ENCODE data around the gene DEAF1. TPM values are rescaled to one million over a fixed set of nuclear protein-coding genes. Genes with fewer than 3 reads are reported as not detected.
"Not testable (repeated sequence)": the region's sequence is repeated elsewhere in the genome, so short reads cannot be mapped to it uniquely, and the experiment has no call there.

The DEAF1 gene
- total RNA-seq, 1 experiment from 2014 or later: 62.2 TPM

DNA sequence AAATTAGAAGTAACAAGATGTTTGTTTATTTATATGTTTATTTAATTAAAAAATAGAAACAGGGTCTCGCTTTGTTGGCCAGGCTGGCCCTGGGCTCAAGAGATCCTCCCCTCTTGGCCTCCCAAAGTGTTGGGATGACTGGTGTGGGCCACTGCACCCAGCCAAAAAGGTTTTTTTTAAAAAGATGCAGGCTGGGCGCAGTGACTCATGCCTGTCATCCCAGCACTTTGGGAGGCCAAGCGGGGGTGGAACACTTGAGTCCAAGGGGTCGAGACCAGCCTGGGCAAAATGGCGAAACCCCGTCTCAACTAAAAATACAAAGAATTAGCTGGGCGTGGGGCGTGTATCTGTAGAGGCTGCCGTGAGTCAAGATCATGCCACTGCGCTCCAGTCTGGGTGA lies 44.5 kb downstream of the DEAF1 start:
- no peaks in the 10 kb centered on the region for H3K9me3 Mint-ChIP-seq
- ChIA-PET CTCF (no interaction called here), POLR2A (no interaction called here)
- H3K4me1 Mint-ChIP-seq: 0 out of 2 replicates have a peak, but pooled peaks cover 2% of the 10 kb centered on the region
- no peak overlapping the region for H3K4me3 Mint-ChIP-seq
- TF ChIP-seq, protein P1, sequence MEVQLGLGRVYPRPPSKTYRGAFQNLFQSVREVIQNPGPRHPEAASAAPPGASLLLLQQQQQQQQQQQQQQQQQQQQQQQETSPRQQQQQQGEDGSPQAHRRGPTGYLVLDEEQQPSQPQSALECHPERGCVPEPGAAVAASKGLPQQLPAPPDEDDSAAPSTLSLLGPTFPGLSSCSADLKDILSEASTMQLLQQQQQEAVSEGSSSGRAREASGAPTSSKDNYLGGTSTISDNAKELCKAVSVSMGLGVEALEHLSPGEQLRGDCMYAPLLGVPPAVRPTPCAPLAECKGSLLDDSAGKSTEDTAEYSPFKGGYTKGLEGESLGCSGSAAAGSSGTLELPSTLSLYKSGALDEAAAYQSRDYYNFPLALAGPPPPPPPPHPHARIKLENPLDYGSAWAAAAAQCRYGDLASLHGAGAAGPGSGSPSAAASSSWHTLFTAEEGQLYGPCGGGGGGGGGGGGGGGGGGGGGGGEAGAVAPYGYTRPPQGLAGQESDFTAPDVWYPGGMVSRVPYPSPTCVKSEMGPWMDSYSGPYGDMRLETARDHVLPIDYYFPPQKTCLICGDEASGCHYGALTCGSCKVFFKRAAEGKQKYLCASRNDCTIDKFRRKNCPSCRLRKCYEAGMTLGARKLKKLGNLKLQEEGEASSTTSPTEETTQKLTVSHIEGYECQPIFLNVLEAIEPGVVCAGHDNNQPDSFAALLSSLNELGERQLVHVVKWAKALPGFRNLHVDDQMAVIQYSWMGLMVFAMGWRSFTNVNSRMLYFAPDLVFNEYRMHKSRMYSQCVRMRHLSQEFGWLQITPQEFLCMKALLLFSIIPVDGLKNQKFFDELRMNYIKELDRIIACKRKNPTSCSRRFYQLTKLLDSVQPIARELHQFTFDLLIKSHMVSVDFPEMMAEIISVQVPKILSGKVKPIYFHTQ (CRISPR knock-in tag; IDR thresholded peaks at IDR 0.05): no peak
- TF ChIP-seq PRRX2 (CRISPR knock-in tag; IDR thresholded peaks at IDR 0.05) (no peak), ZNF416 (CRISPR knock-in tag; IDR thresholded peaks at IDR 0.05) (no peak), SOX15 (CRISPR knock-in tag; IDR thresholded peaks at IDR 0.05) (no peak), HMGA2 (CRISPR knock-in tag; IDR thresholded peaks at IDR 0.05) (no peak)
- TF ChIP-seq, protein P2, sequence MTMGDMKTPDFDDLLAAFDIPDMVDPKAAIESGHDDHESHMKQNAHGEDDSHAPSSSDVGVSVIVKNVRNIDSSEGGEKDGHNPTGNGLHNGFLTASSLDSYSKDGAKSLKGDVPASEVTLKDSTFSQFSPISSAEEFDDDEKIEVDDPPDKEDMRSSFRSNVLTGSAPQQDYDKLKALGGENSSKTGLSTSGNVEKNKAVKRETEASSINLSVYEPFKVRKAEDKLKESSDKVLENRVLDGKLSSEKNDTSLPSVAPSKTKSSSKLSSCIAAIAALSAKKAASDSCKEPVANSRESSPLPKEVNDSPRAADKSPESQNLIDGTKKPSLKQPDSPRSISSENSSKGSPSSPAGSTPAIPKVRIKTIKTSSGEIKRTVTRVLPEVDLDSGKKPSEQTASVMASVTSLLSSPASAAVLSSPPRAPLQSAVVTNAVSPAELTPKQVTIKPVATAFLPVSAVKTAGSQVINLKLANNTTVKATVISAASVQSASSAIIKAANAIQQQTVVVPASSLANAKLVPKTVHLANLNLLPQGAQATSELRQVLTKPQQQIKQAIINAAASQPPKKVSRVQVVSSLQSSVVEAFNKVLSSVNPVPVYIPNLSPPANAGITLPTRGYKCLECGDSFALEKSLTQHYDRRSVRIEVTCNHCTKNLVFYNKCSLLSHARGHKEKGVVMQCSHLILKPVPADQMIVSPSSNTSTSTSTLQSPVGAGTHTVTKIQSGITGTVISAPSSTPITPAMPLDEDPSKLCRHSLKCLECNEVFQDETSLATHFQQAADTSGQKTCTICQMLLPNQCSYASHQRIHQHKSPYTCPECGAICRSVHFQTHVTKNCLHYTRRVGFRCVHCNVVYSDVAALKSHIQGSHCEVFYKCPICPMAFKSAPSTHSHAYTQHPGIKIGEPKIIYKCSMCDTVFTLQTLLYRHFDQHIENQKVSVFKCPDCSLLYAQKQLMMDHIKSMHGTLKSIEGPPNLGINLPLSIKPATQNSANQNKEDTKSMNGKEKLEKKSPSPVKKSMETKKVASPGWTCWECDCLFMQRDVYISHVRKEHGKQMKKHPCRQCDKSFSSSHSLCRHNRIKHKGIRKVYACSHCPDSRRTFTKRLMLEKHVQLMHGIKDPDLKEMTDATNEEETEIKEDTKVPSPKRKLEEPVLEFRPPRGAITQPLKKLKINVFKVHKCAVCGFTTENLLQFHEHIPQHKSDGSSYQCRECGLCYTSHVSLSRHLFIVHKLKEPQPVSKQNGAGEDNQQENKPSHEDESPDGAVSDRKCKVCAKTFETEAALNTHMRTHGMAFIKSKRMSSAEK (CRISPR knock-in tag; IDR thresholded peaks at IDR 0.05; ENCODE audit: borderline replicate concordance): no peak
- TF ChIP-seq, protein P3, sequence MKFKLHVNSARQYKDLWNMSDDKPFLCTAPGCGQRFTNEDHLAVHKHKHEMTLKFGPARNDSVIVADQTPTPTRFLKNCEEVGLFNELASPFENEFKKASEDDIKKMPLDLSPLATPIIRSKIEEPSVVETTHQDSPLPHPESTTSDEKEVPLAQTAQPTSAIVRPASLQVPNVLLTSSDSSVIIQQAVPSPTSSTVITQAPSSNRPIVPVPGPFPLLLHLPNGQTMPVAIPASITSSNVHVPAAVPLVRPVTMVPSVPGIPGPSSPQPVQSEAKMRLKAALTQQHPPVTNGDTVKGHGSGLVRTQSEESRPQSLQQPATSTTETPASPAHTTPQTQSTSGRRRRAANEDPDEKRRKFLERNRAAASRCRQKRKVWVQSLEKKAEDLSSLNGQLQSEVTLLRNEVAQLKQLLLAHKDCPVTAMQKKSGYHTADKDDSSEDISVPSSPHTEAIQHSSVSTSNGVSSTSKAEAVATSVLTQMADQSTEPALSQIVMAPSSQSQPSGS (CRISPR knock-in tag; IDR thresholded peaks at IDR 0.05; ENCODE audit: borderline replicate concordance, low read depth): no peak
- H3K36me3 Mint-ChIP-seq: peaks cover 34% of the 10 kb centered on the region
- H3K27ac Mint-ChIP-seq: no peak overlapping the region
- no peak for DNase-seq (ENCODE audit: low spot score)
- no peak for ATAC-seq
- H3K27me3 Mint-ChIP-seq (ENCODE audit: low read depth): no peaks in the 10 kb centered on the region

DNA sequence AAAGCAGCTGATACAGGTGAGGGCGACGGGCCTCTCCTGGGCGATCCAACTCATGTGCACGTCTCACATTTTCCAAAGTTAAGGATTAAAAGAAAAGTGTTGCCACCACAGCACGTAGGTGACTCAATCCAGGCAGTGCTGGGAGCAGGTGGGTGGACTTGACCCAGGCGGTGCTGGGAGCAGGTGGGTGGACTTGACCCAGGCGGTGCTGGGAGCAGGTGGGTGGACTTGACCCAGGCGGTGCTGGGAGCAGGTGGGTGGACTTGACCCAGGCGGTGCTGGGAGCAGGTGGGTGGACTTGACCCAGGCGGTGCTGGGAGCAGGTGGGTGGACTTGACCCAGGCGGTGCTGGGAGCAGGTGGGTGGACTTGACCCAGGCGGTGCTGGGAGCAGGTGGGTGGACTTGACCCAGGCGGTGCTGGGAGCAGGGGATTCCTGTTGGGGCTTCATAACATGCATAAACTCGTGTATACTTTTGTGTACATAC lies 47.3 kb downstream of the DEAF1 start:
- H3K27me3 Mint-ChIP-seq (ENCODE audit: low read depth); DNase-seq (ENCODE audit: low spot score); ATAC-seq; H3K9me3 Mint-ChIP-seq; CTCF ChIA-PET; H3K4me1 Mint-ChIP-seq; POLR2A ChIA-PET; H3K4me3 Mint-ChIP-seq: not testable (repeated sequence)
- H3K36me3 Mint-ChIP-seq: peaks cover 26% of the 10 kb centered on the region
- H3K27ac Mint-ChIP-seq: peak overlapping the region; percentile 80; the same call in 1 of the 2 replicates

DNA sequence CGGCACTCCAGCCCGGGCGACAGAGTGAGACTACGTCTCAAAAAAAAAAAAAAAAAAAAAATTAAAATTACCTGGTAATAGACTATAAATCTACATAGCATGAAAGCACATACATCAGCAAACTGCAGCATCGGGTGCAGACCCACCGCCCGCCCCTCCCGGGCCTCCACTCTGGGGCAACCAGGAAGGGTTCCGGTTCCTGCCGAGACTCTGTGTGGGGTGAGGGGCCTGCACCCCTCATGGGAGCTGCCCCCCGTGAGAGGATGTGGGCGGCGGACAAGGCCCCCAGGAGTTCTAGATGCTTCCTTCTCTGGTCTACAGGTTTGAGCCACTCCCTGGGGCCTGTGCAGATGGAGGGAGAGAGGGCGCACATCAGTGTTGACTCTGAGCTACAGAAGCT lies 48.8 kb downstream of the DEAF1 start:
- POLR2A ChIA-PET: interaction anchor here (0.7 kb wide), 1 partner anchor 140 kb away, joined by 4 read pairs; no protein-coding TSS in a partner anchor
- Mint-ChIP-seq H3K4me1 (0 out of 2 replicates have a peak, but pooled peaks cover 2% of the 10 kb centered on the region), H3K27me3 (ENCODE audit: low read depth) (no peaks in the 10 kb centered on the region), H3K9me3 (no peaks in the 10 kb centered on the region), H3K4me3 (no peak overlapping the region), H3K27ac (no peak overlapping the region), H3K36me3 (peaks cover 12% of the 10 kb centered on the region)
- ATAC-seq (no peak), DNase-seq (ENCODE audit: low spot score) (no peak)
- CTCF ChIA-PET: interaction anchor here (1.8 kb wide), 1 partner anchor 92 kb away, joined by 5 read pairs; no protein-coding TSS in a partner anchor
- TF ChIP-seq ZNF138 (CRISPR knock-in tag; conservative IDR thresholded peaks at IDR 0.05): no peak
- no peak for TF ChIP-seq NFE2L1 (CRISPR knock-in tag; IDR thresholded peaks at IDR 0.05)
- no peak for TF ChIP-seq ZNF232 (CRISPR knock-in tag; IDR thresholded peaks at IDR 0.05)
- TF ChIP-seq, protein P4, sequence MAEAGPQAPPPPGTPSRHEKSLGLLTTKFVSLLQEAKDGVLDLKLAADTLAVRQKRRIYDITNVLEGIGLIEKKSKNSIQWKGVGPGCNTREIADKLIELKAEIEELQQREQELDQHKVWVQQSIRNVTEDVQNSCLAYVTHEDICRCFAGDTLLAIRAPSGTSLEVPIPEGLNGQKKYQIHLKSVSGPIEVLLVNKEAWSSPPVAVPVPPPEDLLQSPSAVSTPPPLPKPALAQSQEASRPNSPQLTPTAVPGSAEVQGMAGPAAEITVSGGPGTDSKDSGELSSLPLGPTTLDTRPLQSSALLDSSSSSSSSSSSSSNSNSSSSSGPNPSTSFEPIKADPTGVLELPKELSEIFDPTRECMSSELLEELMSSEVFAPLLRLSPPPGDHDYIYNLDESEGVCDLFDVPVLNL (CRISPR knock-in tag; IDR thresholded peaks at IDR 0.05; ENCODE audit: borderline replicate concordance, low read depth): no peak
- TF ChIP-seq, protein P5, sequence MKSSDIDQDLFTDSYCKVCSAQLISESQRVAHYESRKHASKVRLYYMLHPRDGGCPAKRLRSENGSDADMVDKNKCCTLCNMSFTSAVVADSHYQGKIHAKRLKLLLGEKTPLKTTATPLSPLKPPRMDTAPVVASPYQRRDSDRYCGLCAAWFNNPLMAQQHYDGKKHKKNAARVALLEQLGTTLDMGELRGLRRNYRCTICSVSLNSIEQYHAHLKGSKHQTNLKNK (CRISPR knock-in tag; IDR thresholded peaks at IDR 0.05): no peak
- TF ChIP-seq ETV6 (CRISPR knock-in tag; IDR thresholded peaks at IDR 0.05): no peak
- TF ChIP-seq ZNF396 (CRISPR knock-in tag; IDR thresholded peaks at IDR 0.05; ENCODE audit: borderline replicate concordance): no peak
- TF ChIP-seq ZNF317 (CRISPR knock-in tag; IDR thresholded peaks at IDR 0.05; ENCODE audit: borderline replicate concordance, low read depth): no peak
- TF ChIP-seq, protein P2 (CRISPR knock-in tag; IDR thresholded peaks at IDR 0.05; ENCODE audit: borderline replicate concordance): no peak
- TF ChIP-seq HMGA2 (CRISPR knock-in tag; IDR thresholded peaks at IDR 0.05): no peak
- TF ChIP-seq ZNF263 (CRISPR knock-in tag; IDR thresholded peaks at IDR 0.05; ENCODE audit: low read depth): no peak
- TF ChIP-seq SOX15 (CRISPR knock-in tag; IDR thresholded peaks at IDR 0.05): no peak
- TF ChIP-seq ELF4 (CRISPR knock-in tag; IDR thresholded peaks at IDR 0.05; ENCODE audit: low read depth): no peak

Data from WTC11 (cell line).